GM03348 (cell line): ENCODE results near the gene OTUB1.
A peak's percentile ranks its signal among the peaks of the same experiment; 100 is the strongest.

Experiments
- DNase-seq: peaks from one replicate; pipeline ENCODE4 v3.0.0; 2012; ENCODE audit warnings: low spot score

The OTUB1 gene

DNA sequence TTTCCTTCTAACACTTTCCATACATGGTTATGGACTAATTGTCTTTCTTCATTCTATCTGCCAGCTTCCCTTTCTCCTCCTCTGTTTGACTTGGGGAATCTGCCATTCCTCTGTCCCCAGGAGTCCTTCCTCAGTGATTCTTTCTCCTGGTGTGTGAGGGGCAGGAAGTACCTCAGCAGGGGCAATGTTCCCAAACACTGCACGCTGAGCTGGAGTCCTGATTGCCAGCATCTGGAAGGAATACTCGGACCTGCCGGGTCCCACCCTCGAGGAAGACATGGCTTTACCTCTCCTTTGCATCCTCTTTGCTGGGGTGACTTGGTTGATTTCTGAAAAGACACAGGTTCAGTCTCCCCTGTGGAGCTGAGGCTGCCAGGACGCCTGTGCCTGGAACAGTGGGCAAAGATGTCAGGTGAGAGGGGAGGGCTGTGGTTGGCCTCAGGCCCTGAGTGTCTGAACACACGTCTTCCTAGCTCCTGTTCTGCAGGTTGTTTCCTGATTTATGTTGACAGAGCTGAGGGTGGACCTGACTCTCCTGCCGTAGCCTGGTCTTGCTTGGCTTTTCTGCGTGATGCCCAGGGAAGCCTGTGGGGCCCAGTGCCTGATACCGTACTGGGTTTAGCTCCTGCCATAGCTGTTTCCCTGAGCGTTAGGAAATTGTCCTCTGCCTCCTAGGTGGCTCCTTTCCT is 7.5 kb upstream of the OTUB1 start:
- no peak for DNase-seq

DNA sequence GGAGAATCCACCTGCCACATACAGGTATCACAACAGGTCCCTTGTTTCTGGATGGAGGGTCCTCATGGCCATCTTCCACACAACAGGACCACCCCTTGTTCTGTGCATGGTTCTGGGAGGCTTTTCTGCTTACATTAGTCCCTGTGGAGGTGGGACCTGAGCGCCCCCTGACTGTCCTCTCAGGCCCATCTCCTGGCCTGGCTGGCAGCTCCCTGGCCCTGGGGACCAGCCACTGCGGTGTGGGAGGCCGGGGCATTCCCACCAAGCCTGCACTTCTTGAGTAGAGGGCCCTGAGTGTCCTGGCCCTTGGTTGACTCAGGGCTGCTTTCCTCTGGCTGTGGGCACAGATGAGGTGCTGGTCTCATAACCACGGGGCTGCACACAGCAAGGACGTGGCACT is 6.8 kb upstream of the OTUB1 start:
- no peak for DNase-seq

DNA sequence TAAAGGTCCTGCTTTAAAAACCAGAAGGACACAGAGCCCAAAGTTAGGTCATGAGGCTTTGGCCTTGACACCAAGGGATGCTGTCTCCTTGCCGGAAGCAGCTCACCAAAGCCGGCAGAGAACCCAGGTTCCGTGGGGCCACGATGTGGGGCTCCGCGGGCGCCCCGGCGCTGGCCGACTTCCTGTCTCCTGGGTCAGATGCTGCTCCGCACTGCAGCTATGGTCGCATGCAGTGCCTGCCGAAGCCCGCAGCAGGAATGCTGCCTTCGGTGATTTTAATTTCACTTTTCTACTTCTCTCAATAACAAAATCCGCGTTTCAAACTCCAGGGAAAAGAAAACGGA is 454 bp upstream of the OTUB1 start:
- DNase-seq = peak; percentile 60

DNA sequence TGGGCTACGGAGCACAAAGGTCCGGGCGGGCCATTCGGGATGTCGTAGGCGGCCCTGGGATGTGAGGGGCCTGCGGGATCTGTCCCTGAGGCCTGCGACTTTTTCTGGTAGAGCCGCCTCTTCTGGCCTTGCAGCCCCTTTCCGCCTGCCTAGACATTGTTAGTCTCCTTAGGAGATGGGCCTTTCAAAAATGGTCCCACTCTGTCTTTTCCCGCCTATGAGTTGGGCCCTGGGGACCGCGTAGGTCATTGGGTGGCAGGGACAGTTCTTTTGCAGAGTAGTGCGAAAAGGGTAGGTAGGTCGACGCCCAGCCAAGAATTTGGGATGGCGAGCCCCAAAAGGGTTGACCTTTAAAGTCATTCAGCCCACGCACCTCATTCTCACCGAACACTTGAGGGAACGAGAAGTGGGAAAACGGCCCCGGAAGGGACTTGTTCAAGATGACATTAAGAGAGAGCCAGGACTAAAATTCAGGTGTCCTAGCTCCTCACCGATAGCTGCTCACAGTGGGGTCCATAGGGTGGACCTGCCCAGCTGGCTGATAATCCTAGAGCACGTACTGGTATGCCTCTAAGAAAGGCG is 785 bp downstream of the OTUB1 start:
- no peak for DNase-seq

DNA sequence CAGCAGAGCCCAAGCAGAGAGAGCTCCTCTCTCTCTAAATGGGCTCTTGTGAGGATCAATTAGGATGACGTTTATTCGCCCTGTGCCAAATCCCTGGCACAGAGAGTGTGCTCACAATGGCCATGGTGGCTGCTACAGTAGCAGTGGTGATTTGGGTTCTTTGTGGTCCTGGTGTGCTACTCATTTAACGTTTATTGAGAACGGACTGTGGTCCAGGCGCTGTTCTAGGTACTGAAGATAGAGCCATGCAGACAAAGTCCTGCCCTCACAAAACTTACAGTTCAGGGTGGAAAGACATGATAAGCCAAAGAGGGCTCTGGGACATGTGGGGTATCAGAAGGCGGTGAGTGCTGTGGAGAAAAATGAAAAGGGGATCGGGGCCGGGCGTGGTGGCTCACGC is 5.3 kb downstream of the OTUB1 start:
- no peak for DNase-seq

DNA sequence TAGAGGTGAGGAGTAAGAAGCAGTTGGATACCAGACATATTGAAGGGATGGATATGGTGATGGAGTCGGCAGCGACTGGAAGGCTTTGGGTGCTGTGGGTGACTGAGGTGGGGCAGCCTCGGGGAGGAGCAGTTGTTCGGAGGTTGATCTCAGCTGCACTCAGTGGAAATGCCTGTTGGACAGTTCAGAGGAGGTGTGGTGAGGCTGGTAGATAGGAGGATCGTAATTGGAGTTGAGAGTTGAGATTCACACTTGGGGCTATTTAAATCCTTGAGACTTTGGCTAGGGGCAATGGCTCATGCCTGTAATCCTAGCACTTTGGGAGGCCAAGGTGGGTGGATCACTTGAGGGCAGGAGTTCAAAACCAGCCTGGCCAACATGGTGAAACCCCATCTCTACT is 6.9 kb downstream of the OTUB1 start:
- DNase-seq = no peak

DNA sequence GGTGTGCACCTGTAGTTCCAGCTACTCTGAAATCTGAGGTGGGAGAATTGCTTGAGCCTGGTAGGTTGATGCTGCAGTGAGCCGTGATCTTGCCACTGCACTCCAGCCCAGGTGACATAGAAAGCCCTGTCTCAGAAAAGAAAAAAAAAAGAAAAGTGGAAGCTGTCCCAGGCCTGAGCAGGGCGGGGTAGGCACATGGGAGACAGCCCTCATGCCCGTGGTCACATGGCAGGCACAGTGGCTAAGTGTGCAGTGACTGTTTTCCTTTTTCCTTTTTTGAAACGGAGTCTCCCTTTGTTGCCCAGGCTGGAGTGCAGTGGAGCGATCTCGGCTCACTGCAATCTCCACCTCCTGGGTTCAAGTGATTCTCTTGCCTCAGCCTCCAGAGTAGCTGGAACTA is 7.8 kb downstream of the OTUB1 start:
- no peak for DNase-seq

DNA sequence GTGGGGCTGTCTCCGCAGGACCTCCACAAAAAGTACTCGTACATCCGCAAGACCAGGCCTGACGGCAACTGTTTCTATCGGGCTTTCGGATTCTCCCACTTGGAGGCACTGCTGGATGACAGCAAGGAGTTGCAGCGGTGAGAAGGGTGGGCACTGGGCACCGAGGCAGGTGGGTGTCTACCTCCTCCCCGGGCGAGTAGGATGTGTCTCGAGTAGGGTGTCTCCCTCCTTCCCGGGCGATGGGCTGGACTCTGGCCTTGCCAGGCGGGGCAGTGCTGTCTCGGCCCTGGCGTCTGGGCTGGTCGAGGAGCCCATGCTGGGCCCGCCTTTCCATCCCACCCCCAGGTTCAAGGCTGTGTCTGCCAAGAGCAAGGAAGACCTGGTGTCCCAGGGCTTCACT is 10.3 kb downstream of the OTUB1 start:
- DNase-seq = no peak

DNA sequence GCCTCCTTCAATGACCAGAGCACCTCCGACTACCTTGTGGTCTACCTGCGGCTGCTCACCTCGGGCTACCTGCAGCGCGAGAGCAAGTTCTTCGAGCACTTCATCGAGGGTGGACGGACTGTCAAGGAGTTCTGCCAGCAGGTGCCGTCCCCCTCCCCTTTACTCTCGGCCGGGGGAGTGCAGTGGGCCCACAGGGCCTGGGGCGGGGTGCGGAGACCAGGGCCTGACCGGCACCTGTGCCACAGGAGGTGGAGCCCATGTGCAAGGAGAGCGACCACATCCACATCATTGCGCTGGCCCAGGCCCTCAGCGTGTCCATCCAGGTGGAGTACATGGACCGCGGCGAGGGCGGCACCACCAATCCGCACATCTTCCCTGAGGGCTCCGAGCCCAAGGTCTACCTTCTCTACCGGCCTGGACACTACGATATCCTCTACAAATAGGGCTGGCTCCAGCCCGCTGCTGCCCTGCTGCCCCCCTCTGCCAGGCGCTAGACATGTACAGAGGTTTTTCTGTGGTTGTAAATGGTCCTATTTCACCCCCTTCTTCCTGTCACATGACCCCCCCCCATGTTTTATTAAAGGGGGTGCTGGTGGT is 11.0 kb downstream of the OTUB1 start:
- DNase-seq = no peak

DNA sequence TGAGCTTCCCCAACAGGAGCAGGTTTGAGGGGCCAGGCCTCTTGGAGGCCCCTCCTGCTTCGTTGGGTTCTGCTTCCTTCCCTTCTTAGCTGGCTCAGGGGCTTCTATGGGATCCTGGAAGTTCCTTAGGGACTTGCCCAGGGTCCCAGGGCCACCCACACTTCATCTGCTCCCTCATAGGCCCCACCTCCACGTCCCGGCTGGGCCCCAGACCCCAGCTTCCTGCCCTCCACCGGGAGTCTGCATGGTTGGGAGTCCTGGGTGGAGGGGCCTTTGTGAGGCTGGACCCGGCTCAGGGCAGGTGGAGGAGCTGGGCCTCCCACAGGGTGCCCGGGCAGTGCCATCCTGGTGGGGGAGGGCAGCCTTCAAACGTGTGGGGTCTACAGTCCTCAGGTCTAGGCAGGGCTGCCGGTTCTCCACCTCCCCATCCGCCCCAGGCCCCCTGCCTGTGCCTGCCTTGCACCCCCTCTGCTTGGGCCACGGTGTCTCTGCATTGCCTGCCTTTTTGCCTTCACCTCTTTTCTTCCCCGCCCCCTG is 11.6 kb downstream of the OTUB1 start:
- no peak for DNase-seq

DNA sequence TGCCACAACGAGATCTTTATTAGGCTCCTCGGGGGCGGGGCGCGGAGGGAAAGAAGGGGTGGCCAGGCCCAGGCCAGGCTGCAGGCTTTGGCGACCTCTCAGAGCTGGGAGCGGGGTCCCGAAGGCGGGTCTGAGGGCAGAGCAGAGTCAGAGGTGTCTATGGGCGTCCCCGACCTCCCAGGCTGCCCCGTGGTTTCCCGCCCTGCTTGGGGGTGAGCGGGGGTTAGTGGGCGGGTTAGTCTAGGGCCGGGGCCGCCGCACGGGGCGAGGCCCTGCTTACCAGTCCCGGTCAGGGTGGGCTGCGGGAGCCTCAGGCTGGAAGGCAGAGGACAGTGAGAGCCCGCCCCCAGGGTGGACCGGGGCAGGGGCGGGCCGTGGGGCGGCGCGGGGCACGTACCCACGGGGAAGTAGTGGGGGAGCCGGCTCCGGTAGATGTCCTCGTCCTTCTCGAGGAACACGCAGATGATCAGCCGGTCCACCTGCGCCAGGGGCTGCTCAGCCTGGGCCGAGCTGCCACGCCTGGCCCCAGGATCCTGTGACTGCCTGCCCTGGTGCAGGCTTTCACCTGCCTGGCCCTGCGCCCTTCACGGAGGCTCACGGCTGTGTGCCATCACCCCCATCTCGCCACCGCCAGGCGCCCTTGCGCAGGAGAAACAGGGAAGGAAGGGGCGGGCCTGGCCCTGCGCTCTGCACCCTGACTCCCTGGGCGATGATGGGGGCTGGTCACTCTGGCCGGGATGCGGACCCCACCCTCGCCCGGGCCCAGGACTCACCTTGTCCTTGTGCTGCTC is 12.5 kb downstream of the OTUB1 start:
- no peak for DNase-seq

DNA sequence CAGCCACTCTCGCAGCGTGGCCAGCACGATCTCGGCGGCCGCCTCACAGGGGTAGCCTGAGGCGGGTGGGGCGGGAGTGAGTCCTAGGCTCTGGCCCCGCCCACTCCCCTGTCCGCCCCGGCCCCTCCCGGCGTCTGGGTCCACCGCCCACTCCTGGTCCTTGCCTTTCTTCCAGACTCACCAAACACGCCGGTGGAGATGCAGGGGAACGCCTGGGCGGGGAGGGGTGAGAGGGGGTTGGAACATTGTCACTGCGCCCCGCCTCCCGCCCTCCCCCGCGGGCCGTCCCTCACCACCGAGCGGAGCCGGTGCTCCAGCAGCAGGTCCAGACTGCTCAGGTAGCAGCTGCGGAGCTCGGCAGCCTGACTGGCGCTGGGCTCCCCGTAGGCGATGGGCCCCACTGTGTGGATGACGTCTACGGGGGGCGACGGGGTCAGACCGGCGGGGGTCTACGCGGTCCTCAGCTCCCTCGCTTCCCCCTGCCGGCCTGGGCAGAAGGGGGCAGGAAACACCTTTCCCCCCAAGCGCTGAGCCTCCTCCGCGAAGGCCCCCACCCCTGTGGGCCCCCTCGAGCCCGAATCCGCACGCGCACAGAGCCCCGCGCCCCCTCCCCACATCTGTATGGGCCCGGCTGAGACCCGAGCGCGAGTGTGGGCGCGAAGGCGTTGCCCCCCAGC is 13.2 kb downstream of the OTUB1 start:
- peak; percentile 67 for DNase-seq

DNA sequence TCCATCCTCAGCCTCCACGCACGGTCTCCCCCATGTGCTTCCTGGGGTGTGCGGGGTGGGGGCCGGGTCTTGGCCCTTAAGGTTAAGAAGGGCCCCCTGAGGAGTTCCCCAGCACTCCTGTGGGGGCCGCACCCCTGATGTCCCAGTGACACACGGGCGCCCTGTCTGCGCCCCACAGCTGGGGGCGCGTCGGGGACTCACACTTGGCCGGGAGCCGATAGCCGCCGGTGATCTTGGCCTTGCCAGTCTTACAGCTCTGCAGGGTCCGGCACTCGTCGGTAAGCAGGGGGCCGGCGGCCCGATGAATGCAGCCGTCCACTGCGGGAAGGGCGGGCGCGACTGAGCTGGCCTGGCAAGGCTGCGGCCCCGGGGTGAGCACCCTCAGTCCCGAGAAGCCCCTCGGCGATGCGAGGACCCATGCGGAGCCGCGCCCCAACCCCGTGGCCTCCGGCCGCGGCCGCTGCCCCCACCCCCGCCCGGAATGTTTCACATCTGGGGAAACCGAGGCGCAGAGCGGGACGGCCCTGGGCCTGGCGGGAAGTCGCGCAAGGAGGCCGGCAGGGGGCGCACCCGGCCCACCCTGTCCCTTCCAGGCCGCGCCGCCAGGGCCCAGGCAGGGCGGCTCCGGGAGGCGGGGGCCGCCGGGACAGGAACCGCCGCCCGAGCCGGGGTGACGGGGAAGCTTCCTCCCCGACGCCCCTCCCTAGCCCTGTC is 13.9 kb downstream of the OTUB1 start:
- DNase-seq = peak; percentile 97

DNA sequence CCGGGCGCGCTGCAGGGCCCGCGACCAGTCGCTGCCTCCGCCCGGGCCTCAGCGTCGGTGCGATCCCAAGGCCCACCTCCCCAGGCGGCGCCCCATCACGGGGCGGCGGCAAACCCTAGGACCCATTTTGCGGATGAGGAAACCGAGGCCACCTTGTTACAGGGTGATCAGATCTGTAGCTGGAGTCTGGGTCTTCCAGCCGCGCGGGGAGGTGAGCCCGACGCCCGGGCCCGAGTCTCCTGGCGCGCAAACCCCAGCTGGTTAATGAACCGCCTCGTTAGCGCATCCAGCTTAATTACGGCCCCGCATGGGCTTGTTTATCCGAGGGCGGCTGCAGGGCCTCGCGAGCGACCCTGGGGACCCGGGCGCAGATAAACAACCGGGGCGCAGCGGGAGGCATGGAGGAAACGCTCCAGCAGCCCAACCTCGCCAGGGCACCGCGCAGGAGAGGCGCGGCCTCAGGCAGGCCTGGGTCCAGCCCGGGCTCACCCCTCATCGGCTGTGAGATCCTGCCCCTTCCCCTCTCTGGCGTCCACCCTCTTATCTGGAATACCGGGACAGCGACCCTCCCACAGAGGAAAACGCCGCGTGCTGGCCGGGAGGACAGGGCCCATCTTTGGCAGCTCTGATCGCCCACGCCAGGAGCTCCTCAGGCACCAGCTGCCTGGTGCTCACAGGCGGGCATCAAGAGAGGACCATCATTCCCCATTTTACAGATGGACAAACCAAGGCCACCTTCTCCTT is 14.7 kb downstream of the OTUB1 start:
- no peak for DNase-seq

DNA sequence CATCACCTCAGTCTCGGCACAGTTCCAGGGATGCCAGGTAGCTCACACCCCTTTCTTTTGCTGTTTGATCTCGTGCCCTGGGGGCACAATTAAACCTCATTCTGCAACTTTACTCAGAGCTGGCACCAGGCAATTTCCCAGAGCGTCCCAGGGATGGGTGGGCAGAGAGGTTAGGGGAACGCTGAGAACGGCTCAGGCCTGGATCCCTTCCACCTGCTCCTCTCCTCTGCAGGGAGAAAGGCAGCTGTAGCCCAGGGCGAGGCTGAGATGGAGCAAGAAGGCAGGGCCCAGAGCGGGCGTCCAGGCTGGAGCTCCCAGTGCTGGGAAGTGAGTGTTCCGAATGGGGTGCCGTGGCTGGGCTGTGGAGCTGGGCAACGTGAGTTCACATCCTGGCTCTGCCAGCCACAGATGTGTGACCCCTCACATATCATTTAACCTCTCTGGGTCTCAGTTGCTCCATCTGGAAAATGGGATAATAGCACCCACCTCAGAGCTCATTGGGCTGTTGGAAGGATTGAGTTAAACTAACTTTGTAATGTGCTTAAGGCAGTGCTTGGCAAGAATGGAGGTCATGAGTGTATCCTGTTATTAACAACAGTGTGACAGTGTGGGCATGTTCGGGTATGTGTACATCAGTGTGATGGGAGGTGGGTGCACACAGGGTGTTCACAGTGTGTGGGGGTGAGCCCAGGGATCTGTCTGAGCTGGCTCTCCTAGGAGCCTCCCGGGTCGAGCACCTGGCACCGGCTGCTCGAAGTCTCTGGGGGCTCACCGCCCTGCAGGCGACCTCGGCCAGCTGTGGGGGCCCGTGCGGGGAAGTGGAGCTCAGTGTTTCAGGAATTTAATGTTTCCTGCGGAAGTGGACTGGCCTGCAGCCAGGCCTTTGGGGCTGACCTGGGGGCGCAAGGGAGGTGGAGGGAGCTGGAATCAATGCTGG is 15.5 kb downstream of the OTUB1 start:
- DNase-seq = no peak

DNA sequence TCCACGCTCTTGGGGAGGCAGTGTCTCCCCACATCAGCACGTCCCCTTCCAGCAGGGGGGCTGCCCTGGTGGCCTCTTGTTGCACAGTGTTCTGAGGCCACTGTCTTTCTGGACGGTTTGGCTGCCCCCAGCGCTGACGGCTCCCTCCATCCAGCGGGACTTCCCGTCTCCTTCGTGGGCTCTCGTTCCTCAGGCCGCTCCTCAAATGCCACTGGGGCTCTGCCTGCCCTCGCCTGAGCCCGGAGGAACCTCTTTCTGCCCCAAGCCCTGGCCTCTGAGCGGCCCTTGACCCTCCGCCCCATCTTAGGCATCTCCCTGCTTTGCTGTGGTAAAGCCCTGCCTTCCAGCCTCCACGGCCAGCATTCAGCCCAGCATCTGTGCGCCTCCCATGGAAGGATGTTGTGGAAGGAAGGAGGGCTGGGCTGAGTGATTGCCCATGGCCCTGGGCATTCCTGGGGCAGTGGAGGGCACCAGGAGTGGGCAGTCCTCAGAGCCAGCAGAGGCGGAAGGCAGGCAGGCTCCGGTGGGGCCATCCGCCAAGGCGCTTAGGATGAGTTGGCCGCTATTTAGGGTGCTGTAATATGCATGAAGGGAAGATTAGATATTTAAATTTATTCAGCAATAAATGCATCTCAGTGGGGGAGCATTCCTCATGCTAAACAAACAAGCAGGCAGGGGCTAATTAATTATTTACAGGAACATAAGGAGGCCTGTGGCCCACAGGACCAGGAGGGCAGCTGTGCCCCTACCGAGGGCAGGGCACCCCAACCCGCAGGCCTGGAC is 17.8 kb downstream of the OTUB1 start:
- DNase-seq = no peak

DNA sequence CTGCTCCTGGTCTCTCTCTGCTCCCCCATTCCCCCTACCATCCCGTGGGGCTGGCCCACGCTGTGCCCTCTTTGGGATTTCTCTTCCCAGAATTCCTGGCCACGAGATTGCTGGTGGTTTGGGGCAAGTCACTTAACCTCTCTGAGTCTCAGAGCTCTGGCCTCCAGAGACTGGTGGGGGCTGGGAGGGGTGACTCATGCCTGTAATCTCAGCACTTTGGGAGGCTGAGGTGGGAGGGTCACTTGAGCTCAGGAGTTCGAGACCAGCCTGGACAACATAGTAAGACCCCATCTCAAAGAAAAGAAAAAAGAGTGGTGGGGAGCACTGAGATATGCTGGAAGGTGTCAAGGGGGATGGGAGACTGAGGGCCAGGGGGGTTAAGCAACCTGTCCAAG is 18.3 kb downstream of the OTUB1 start:
- no peak for DNase-seq

DNA sequence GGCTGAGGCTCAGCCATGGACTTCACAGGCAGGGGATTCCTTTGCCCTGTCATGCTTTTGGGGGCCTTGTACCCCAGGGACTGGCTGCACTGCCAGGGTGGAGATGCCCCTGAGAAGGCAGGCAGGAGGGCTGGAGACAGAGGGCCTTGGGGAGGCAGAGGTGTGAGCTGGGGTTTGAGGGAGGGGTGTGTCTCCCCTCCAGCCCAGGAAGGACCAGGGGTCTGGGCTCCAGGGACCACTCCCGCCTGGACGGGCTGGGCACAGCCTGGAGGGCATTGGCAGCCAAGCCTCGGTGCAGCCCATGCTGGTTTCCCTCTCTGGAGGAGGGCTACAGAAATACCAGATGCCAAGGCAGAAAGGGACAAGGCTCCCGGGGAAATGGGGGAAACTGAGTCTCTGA is 19.5 kb downstream of the OTUB1 start:
- no peak for DNase-seq

DNA sequence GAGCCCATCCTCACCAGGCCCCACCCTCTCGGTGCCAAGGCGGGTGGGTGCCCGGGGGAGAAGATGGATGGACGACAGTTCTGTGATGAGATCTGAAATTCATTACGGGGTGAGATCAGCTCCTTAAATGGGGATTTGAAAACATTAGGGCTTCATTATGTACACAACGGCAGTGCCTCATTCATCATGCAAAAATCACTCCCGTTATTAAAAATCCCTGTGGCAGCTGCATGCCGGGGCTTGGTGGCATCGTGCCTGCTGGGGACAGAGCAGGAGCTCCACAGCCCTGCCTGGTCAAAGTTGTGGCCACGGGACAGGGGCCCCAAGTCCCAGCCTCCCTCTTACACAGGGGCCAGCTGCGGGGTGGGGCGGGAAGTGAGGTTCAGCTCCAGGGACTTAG is 20.2 kb downstream of the OTUB1 start:
- no peak for DNase-seq
